Spleen (tissue), 11 donors: Measurements from ENCODE around the gene PDRG1. TPM values are rescaled to one million over a fixed set of nuclear protein-coding genes. Genes with fewer than 3 reads are reported as not detected.

ENCODE experiments used
- DNase-seq: peaks from one replicate; pipeline ENCODE4 v3.0.0-alpha.2; 2020
- H3K27ac ChIP-seq, 8 donors: fragments of 200-600 bp; sonication (generic) in 7 of 8; 1 replicate in 4 of 8; 2 replicates in 4 of 8; pipeline versions ENCODE4 v1.5.0 to v1.8.0; 2016 to 2021; ENCODE audit warnings: inconsistent platforms in 4 of 8, mild to moderate bottlenecking in 4 of 8, moderate library complexity in 1 of 8
- H3K27me3 ChIP-seq, 7 donors: fragments of 200-600 bp; sonication (generic) in 6 of 7; replicated peaks in 1 of 7; 1 replicate in 4 of 7; 2 replicates in 3 of 7; pipeline versions ENCODE4 v1.5.0 to v1.8.0; 2016 to 2021; ENCODE audit warnings: inconsistent platforms in 3 of 7, mild to moderate bottlenecking in 1 of 7
- H3K36me3 ChIP-seq, 6 donors: fragments of 200-600 bp; sonication (generic) in 5 of 6; 1 replicate in 4 of 6; 2 replicates in 2 of 6; pipeline versions ENCODE4 v1.5.0 to v1.8.0; 2016 to 2021; ENCODE audit warnings: inconsistent platforms in 2 of 6
- H3K4me1 ChIP-seq, 6 donors: fragments of 200-600 bp; sonication (generic) in 5 of 6; 1 replicate in 3 of 6; 2 replicates in 3 of 6; pipeline versions ENCODE4 v1.5.0 to v1.8.0; 2016 to 2021; ENCODE audit warnings: inconsistent platforms in 3 of 6
- H3K4me3 ChIP-seq, 8 donors: fragments of 200-600 bp; sonication (generic) in 7 of 8; 1 replicate in 4 of 8; 2 replicates in 4 of 8; pipeline versions ENCODE4 v1.5.0 to v1.8.0; 2016 to 2021; ENCODE audit warnings: inconsistent platforms in 4 of 8, mild to moderate bottlenecking in 4 of 8, moderate library complexity in 2 of 8
- H3K9me3 ChIP-seq, 8 donors: fragments of 200-600 bp; sonication (generic) in 7 of 8; 1 replicate in 4 of 8; 2 replicates in 4 of 8; pipeline versions ENCODE4 v1.5.0 to v1.8.0; 2016 to 2021; ENCODE audit warnings: inconsistent platforms in 4 of 8
- CTCF ChIP-seq, 11 experiments: fragments of 200-600 bp in 7 of 11; fragments of 450-650 bp in 4 of 11; sonication (generic) in 4 of 11; IDR thresholded peaks in 8 of 11; conservative IDR thresholded peaks in 3 of 11; 1 replicate in 7 of 11; 2 replicates in 4 of 11; pipeline versions ENCODE4 v1.4.0 to v1.8.0; 2016 to 2021; ENCODE audit warnings: antibody characterized with exemption in 11 of 11, inconsistent platforms in 4 of 11, mild to moderate bottlenecking in 1 of 11
- POLR2A ChIP-seq, 3 donors: fragments of 450-650 bp; IDR thresholded peaks; one replicate each; pipeline ENCODE4 v1.5.1; 2017; ENCODE audit warnings: antibody characterized with exemption in 3 of 3, mild to moderate bottlenecking in 1 of 3
- POLR2AphosphoS5 ChIP-seq, 3 donors: sonication (generic); formaldehyde crosslinking; IDR thresholded peaks; one replicate each; pipeline ENCODE4 v1.5.1; 2017; ENCODE audit warnings: antibody characterized with exemption in 3 of 3
- WGBS, 5 donors: extraction: QIAGEN DNeasy Blood & Tissue Kit in 3 of 5; methylation state at CpG; one replicate each; pipeline versions ENCODE4 v1.1.5 to v1.1.7; 2013 to 2018; 5-methylcytosine and 5-hydroxymethylcytosine counted together
- intact Hi-C: fragments of 100-400 bp; cut with DNase I; formaldehyde crosslinking; loops from one replicate; pipeline ENCODE4 v1.15.0; 2023; ENCODE audit warnings: low total_unique reads
- polyA plus RNA-seq, 3 donors: library from polyadenylated mRNA; stranded (reverse); fragments of 200-250 nt; gene quantifications; one replicate each; pipeline ENCODE4 v1.2.1, GENCODE V29; 2013
- total RNA-seq, 7 donors: library from RNA; depleted of rRNA in 3 of 7; stranded (reverse); fragments of >200 nt in 3 of 7; fragmentation: NEBNext Ultra II Directional in 4 of 7; extraction: Animal tissue kit (Norgen Biotek cat#: 25700) in 4 of 7; gene quantifications; one replicate each; pipeline versions ENCODE4 v1.1.0 to v1.2.1, GENCODE V29; 2016 to 2021
- donor health status: healthy with polysubstance abuse.
- donor health status: DM: no; HTN: no; CAD: no; lungs with moderate emphysema.
- donor health status: DM: no; HTN: no; CAD: no.
- donor health status: Bipolar disorder and iron deficiency.
- donor health status: healthy.
- donor health status: DM: no; HTN: no; CAD: no.
- donor health status: DM: yes; HTN: yes; CAD: no.

Gene PDRG1
- total and polyA plus RNA-seq, 10 donors, result 8.2 to 21.1 (median 11.2) TPM

GRCh38 chr20:31936420-31936819 is 15.4 kb downstream of the PDRG1 start:
- 78 to 93% (median 86%) methylated on average over 4 of the region's 4 CpGs for WGBS, 5 donors
- H3K27ac ChIP-seq, result no peak overlapping the region
- H3K27me3 ChIP-seq, result no peaks in the 10 kb centered on the region
- H3K4me1 ChIP-seq, result no peaks in the 10 kb centered on the region
- no peak for DNase-seq
- H3K9me3 ChIP-seq, result no peaks in the 10 kb centered on the region
- H3K4me3 ChIP-seq, result no peak overlapping the region
- intact Hi-C loops, result no loop called here
- TF ChIP-seq POLR2AphosphoS5 (IDR thresholded peaks at IDR 0.05) (no peak), POLR2A (IDR thresholded peaks at IDR 0.05) (no peak), CTCF (IDR thresholded peaks at IDR 0.05 in 8 of 11, conservative IDR thresholded peaks at IDR 0.05 in 3 of 11) (no peak)
- H3K36me3 ChIP-seq, result no peaks in the 10 kb centered on the region

DNA sequence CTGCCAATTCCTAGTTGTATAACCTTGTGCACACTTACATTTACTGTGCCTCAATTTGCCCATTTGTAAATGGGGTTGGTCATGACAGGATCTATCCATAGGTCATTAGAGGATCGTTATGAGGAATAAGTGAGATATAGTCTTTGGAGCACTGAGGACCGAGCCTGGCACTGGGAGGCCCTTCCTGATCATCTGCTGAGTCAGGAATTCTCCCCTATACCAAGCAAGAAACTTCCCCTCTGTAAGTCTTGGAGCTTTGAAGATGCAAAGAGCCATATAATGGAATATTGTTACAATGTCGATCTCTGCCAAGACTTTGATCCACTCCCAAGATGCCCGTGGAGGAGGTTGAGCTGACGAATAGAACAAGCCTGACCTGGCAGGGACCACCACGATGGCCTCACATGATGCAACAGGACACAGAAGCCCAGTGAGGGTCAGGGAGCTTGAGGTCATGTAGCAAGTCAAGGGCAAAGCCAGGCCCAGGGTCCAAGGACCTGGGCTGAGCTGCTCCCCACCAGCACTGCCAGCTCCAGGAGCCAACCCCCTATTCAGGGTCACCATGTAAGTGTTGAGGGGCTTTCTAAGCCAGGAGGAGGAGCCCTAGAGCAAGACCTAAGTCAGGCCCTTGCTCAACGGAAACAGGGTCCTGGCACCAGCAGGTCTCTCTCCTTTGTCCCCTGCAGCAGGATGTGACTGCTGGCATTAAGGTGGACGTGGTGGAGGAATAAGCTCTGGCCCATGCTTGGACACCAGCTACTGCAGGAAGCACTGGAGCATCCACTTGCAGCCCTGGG is 16.7 kb downstream of the PDRG1 start:
- Histone ChIP-seq H3K27ac (no peak overlapping the region), H3K36me3 (no peaks in the 10 kb centered on the region), H3K4me1 (no peaks in the 10 kb centered on the region), H3K27me3 (no peaks in the 10 kb centered on the region), H3K9me3 (no peaks in the 10 kb centered on the region), H3K4me3 (no peak overlapping the region)
- TF ChIP-seq CTCF (IDR thresholded peaks at IDR 0.05 in 8 of 11, conservative IDR thresholded peaks at IDR 0.05 in 3 of 11) (no peak), POLR2A (IDR thresholded peaks at IDR 0.05) (no peak), POLR2AphosphoS5 (IDR thresholded peaks at IDR 0.05) (no peak)
- no peak for DNase-seq
- intact Hi-C loops, result no loop called here
- WGBS, 5 donors, result 66 to 71% (median 68%) methylated on average over 7 to 8 of the region's 8 CpGs

DNA sequence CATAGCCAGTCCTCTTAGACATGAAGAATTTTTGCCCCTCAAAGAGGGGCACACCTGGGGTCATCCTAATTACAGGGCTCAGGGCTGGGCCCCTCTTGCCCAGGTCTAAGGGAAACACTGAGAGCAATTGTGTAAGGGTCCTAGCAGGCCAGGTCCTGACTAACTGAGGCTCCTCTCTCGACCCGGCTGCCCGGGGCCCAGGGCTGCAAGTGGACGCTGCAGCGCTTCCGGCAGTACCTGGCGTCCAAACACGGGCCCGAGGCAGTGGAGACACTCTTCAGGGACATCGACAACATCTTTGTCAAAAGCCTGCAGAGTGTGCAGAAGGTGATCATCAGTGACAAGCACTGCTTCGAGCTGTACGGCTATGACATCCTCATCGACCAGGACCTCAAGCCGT is 17.4 kb downstream of the PDRG1 start:
- no peaks in the 10 kb centered on the region for H3K4me1 ChIP-seq
- intact Hi-C loops, result no loop called here
- no peak for DNase-seq
- no peaks in the 10 kb centered on the region for H3K9me3 ChIP-seq
- H3K4me3 ChIP-seq, result no peak overlapping the region
- TF ChIP-seq POLR2AphosphoS5 (IDR thresholded peaks at IDR 0.05) (no peak), CTCF (IDR thresholded peaks at IDR 0.05 in 8 of 11, conservative IDR thresholded peaks at IDR 0.05 in 3 of 11) (no peak)
- 83 to 94% (median 91%) methylated on average over 14 of the region's 14 CpGs for WGBS, 5 donors
- H3K27me3 ChIP-seq, result peaks cover 0 to 5% (median 0%) of the 10 kb centered on the region in 7 donors
- no peak overlapping the region for H3K27ac ChIP-seq
- no peaks in the 10 kb centered on the region for H3K36me3 ChIP-seq

GRCh38 chr20:31933698-31934097 is 18.1 kb downstream of the PDRG1 start:
- no peak for DNase-seq
- WGBS, 5 donors, result 81 to 95% (median 88%) methylated on average over 8 to 10 of the region's 10 CpGs
- Histone ChIP-seq H3K27me3 (peaks cover 0 to 5% (median 0%) of the 10 kb centered on the region in 7 donors), H3K9me3 (no peaks in the 10 kb centered on the region), H3K36me3 (no peaks in the 10 kb centered on the region), H3K27ac (no peak overlapping the region), H3K4me3 (no peak overlapping the region), H3K4me1 (no peaks in the 10 kb centered on the region)
- intact Hi-C loops, result no loop called here
- no peak for TF ChIP-seq CTCF (IDR thresholded peaks at IDR 0.05 in 8 of 11, conservative IDR thresholded peaks at IDR 0.05 in 3 of 11)
